ENCODE results near the gene SPATA4.

GRCh38 chr4:176188654-176189053 is 6.7 kb downstream of the SPATA4 start:
- TF ChIP-seq EZH2 (IDR thresholded peaks at IDR 0.05; ENCODE audit: borderline replicate concordance, low read depth, low read length, severe bottlenecking), result no peak
- TF ChIP-seq FOS (IDR thresholded peaks at IDR 0.05; ENCODE audit: borderline replicate concordance, insufficient read depth, low read length), result no peak
- TF ChIP-seq, protein P1, sequence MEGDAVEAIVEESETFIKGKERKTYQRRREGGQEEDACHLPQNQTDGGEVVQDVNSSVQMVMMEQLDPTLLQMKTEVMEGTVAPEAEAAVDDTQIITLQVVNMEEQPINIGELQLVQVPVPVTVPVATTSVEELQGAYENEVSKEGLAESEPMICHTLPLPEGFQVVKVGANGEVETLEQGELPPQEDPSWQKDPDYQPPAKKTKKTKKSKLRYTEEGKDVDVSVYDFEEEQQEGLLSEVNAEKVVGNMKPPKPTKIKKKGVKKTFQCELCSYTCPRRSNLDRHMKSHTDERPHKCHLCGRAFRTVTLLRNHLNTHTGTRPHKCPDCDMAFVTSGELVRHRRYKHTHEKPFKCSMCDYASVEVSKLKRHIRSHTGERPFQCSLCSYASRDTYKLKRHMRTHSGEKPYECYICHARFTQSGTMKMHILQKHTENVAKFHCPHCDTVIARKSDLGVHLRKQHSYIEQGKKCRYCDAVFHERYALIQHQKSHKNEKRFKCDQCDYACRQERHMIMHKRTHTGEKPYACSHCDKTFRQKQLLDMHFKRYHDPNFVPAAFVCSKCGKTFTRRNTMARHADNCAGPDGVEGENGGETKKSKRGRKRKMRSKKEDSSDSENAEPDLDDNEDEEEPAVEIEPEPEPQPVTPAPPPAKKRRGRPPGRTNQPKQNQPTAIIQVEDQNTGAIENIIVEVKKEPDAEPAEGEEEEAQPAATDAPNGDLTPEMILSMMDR (IDR thresholded peaks at IDR 0.05; ENCODE audit: extremely low read depth in 1 of 2, insufficient read depth in 1 of 2, low read depth in 1 of 2, low read length in 2 of 2), result no peak
- no peak for TF ChIP-seq POLR2A (IDR thresholded peaks at IDR 0.05; ENCODE audit: low read depth, low read length)
- TF ChIP-seq MYC (IDR thresholded peaks at IDR 0.05; ENCODE audit: low read depth, low read length), result no peak
- TF ChIP-seq JUN (IDR thresholded peaks at IDR 0.05; ENCODE audit: borderline replicate concordance, insufficient read depth, insufficient read length, low read depth), result no peak
- TF ChIP-seq, protein P2, sequence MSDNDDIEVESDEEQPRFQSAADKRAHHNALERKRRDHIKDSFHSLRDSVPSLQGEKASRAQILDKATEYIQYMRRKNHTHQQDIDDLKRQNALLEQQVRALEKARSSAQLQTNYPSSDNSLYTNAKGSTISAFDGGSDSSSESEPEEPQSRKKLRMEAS (IDR thresholded peaks at IDR 0.05; ENCODE audit: insufficient read depth, insufficient read length), result no peak

Measured in endothelial cell of umbilical vein (primary cell).